ENCODE data around the gene EDEM1.

GRCh38 chr3:5160321-5160720, 27.2 kb upstream of the EDEM1 start:
- TF ChIP-seq, protein P1, sequence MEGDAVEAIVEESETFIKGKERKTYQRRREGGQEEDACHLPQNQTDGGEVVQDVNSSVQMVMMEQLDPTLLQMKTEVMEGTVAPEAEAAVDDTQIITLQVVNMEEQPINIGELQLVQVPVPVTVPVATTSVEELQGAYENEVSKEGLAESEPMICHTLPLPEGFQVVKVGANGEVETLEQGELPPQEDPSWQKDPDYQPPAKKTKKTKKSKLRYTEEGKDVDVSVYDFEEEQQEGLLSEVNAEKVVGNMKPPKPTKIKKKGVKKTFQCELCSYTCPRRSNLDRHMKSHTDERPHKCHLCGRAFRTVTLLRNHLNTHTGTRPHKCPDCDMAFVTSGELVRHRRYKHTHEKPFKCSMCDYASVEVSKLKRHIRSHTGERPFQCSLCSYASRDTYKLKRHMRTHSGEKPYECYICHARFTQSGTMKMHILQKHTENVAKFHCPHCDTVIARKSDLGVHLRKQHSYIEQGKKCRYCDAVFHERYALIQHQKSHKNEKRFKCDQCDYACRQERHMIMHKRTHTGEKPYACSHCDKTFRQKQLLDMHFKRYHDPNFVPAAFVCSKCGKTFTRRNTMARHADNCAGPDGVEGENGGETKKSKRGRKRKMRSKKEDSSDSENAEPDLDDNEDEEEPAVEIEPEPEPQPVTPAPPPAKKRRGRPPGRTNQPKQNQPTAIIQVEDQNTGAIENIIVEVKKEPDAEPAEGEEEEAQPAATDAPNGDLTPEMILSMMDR (IDR thresholded peaks at IDR 0.05): no peak
- TF ChIP-seq POLR2A (IDR thresholded peaks at IDR 0.05): no peak

Measured in testis (tissue), 2 donors.